ENCODE data around the gene FGF1.
"Not testable (repeated sequence)": the region's sequence is repeated elsewhere in the genome, so short reads cannot be mapped to it uniquely, and the experiment has no call there.

FGF1 gene

DNA sequence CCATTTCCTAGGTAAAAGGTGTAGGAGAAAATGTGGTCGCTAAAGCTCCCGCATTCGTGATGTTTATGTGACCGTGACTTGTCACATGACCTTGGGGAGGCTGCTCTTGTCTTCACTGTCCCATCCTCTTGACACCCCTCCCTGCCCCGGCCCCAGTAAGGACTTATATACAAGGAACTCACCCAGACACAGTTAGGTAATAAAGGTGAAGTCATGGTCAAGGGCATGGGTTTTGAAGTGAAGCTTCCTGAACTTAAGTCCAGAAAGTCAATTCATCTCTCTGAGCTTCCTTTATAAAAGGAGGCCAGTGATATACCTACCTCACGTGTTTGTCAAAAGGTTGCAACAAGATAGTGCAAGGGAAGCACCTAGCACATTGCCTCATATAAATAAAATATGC lies 17.6 kb downstream of the FGF1 start:
- DNase-seq: no peak

DNA sequence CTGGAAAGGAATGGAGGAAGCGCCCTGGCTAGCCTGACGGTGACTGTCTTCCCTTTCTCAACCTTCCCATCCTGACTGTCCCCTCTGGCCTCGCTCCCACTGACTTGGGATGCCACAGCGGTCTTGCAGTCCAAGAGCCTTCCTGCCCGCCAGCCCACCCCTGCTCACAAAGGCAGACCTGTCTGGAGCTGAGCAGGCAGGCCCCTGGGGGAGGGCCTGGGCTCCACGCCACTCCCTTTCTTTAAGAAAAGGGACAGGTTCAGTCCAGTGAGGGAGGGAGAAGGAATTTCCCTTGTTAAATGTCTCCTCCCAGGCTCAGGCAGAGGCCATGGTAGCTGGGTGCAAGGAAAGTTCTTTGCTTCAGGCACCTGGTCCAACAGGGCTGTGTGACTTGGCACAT lies 18.1 kb downstream of the FGF1 start:
- no peak for DNase-seq

DNA sequence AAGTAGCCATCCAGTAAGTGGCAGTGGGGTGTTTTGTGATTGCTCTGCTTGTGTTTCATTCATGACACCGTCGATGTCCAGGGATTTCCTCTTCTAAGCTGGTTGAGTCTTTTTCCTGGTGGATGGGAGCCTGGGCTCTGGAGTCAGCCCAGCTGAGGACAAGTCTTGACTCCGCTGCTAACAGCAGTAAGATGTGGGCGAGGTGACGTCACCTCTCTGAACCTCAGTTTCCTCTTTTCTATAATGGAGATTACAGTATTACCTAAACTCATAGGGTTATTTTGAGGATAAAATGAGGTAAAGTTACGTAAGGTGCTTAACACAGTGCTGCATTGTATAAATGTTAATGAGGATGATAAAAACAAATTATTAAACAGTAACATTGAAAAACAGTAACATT lies 21.3 kb downstream of the FGF1 start:
- no peak for DNase-seq

DNA sequence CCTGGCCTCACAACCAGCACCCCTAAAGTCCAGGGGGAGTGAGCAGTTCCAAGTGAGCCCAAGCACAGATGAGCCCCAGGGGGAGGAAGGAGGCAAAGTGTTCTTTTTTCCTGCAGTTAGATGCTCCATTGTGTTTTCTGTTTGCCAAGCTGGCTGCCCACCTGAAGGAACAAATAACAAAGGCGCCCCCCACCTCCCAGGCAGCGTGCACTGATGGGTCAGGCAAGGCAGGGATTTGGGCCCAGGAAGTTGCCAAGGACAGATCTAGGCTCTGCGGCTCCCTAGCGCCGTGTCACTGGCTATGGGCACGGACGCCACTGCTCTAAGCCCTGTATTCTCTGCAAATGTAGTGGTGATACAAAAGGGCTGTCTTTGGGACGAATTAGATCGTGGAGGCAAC lies 21.8 kb downstream of the FGF1 start:
- DNase-seq: no peak

DNA sequence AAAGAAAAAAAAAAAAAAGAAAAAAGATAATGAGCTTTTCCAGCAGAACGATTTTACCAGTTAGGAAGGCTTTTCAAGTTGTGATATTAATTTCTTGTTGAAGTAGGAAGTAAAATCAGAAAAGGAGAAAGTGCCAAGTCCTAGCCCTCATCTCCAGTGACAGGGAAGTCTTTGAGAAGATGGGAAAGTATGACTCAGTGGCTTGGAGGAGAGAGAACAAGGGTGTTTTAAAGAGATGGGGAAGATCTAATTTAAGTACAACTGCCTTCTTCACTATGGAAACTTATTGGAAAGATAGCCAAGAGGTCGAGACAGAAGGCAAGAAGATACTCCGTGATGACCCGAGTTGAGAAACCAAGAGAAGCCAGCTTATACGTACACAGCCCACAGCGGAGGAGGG lies 22.6 kb downstream of the FGF1 start:
- DNase-seq: no peak

DNA sequence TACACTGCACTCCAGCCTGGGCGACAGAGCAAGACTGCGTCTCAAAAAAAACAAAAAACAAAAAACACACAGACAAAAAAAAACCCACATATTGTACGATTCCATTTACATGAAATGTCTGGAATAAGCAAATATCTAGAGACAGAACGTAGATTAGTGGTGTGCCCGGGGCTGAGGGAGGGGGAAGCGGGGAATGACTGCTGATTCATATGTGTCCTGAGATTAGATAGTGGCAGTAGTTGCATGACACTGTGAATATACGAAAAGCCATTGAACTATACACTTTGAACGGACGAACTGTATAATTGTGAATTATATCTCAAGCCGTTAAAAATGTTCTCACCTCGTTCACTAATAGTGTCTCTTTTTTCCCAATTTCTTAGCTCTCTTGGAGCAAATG lies 23.9 kb downstream of the FGF1 start:
- no peak for DNase-seq

DNA sequence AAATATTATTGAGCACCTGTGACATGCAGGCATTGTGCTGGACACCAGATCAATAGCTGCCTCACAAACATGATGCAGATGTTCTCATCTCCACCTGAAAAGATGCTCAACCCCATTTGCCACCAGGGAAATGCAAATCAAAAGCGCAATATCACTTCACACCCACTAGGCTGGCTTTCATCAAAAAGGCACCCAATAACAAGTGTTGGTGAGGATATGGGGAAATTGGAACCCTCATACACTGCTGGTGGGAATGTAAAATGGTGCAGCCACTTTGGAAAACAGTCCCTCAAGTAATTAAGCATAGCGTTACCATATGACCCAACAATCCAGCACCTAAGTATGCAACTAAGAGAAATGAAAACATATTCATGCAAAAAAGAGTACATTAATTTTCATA lies 24.7 kb downstream of the FGF1 start:
- DNase-seq: no peak

DNA sequence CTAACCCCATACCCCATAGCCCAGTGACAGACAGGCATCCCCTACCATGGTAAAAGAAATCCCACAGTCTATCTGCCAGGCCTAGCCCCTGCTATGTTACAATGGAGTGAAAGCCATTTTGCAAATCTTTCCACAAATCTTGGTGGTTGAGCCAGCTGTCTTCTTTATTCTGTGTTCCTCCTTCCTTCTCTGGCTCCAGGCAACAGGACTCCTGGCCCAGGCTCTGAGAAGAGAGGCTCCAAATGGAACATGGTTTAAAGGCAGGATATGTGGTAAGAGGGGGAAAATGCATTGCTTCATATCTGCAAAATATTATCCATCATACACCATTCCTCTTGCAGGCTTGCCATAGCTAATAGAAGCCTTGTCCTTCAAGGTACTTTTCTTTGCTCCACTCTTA lies 25.2 kb downstream of the FGF1 start:
- no peak for DNase-seq

DNA sequence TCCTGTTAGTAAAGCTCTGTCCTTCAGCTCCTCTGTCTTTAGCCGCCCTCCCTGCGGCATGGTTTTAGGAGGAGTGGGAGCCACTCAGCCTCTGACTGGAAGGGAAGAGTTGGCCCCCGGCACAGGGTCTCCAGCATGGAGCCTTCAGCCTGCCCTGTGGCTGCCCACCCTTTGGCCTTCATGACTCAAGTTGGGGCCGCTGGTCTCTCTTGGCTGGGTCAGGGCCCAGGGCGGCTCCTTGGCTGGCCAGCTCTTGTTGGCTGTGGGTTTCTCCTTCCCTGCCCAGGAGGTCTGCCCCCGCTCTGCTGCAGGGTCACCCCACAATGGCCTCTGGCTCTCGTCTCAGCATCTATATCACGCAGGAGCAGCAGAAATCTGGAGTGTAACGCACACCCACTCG lies 25.7 kb downstream of the FGF1 start:
- no peak for DNase-seq

DNA sequence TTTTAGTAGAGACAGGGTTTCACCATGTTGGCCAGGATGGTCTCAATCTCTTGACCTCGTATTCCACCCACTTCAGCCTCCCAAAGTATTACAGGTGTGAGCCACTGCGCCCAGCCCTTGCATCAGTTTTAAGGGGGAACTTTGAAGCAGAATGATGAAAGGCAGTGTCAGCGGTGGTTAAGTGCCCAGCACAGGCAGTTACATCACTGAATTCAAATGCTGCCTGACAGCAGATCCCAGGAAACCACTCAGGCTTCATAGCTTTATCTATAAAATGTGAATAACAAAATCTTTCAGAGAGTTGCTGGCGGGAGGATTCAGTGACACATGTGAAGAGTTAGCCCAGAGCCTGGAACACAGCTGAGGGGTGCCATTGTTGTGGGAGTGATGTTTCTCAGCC lies 26.5 kb downstream of the FGF1 start:
- no peak for DNase-seq

DNA sequence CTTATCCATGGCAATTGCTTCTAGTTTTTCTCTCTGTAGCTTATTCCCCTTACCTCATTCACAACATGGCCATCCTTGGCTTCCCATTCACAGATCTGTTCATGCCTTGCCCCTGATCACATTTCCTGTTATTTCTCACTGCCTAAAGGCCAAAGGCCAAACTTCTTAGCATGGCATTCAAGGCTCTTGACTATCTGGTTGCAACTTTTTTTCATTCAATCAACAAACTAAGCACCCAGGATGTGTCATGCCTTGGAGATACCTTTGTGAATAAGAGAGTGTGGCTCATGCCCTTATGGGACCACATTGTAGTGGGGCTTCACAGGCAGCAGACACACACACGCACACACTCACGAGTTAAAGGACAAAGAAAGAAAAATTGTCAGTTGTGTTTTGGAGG lies 27.6 kb downstream of the FGF1 start:
- DNase-seq: no peak

DNA sequence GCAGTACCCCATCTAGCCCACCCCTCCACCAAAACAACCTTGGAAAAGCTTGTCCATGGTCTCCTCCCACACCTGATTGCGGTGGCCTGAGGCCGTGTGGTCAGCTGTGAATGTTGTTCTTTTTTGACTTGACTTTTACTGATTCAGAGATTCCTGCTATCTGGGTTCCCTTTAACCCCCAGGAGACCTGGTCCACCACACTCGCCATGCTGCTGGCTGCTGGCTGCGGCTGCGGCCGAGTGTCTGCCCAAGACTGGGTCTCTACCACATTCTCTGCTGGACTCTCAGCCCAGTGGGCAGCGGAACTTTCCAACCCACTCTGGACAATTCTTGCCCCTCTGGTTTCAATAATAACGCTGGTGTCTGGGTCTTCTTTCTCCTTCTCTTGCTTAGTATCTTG lies 28.4 kb downstream of the FGF1 start:
- no peak for DNase-seq

DNA sequence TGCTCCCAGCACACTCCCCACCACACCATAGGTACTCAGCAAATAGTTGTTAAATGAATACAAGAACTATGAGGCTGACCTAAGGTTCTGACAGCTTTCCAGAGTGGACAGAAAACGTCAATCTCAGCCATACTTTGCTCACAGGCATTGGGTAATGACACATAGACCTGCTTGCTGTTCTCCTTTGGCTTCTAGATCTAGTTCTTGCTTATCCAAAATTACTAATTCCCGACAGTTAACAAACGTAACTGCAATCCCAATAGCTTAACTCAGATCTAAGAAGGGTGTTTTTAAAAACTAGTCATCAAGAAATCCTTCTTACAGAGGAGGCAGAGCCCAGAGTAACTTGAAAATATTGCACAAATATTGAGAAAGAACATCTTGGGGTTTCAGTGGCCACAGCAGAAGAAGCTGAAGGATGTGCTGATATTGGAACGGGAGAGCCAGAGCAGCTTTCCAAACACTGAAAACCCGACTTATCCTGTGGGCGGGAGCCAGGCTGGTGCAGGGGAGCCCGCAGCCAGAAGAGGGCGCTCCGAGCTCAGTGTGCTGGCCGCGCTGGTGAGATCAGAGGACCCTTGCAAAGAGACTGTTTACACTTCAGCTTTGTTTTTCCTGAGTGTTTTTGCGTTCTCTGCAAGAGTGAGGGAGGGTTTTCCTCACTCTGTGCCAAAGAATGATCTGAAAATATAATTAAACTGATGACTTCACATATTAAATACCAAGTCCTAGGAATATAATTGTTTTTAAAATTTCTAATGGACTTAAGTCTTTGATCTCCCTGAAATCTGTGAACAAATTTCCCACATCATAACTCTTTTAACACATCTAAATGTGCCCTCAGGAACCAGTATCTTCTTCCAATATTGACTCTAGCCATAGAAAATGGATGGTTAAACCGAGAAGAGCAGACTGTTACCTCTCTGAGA lies 30.3 kb downstream of the FGF1 start:
- peak; percentile 53 for DNase-seq

DNA sequence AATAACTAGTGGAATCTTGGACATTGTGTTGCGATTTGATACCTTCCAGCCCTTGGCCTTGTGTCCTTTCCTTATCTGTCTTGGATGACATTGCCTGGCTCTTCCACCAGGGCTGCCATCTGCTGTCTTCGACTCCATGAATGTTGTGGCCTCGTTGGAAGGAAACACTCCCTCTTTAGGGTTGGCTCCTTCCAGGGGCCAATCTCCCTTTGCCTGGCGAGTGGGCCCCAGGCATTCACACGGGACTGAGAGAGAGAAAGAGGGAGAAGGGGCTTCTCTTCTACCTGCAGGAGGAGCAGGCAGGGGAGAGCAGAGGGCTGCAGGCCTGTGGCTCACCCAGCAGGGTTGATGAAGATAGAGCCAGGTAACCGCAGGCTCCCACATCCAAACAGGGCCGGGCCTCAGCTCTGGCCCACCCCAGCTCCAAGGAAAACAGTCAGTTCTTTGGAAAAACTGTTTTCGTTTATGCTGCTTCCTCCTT lies 31.3 kb downstream of the FGF1 start:
- no peak for DNase-seq

DNA sequence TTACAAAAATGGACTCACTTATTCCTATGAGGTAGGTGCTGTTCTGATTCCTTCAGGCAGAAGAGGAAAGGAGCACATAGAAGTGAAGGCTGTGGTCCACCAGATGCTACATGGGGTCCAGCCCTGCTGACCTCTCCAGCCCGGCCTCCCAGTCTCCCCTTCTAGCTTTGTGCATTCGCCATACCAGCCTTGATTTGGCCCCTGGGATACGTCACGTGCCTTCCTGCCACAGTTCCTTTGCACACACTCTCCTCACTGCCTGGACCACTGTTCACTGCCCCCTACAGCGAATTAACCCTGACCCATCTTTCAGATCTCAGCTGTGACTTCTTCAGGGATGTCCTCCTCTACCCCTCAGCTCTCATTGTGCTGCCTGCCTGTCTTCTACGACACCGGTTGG lies 32.6 kb downstream of the FGF1 start:
- DNase-seq: no peak

DNA sequence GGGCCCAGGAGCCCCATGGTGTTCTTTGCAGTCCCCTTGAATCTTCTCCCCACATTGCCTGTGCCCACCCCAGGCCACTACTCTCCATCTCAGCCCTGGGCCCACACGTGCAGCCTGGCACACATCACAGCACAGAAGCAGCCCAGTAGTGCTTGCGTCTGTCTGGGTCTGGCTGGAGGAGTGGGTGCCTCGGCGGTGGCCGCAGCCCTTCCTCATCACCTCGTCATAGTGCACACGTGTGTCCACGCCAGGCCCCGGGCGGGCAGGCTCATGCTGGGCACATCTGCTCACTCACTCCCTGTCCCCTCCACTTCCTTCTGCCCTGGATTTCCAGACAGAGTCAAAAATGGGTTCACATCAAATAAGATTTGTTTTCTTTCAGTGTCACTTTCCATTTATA lies 33.3 kb downstream of the FGF1 start:
- no peak for DNase-seq

DNA sequence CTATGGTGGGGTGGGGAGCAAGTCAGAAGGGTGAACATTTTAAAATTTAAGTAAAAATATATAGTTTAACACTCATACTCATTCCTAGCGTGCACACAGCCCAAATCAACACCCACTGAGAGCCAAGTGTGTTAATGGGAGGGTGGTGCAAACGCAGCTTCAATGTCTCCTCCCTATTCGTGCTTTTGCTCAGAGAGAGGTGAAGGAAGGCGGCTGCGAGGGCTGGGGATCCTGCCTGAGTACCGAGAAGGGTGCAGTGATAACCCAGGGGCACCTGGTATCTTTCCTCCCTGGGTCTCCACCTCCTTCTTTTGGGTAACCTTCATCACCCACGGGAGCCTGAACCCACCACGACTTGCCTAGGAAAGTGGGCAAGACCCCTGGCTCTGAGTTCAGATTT lies 35.0 kb downstream of the FGF1 start:
- no peak for DNase-seq

DNA sequence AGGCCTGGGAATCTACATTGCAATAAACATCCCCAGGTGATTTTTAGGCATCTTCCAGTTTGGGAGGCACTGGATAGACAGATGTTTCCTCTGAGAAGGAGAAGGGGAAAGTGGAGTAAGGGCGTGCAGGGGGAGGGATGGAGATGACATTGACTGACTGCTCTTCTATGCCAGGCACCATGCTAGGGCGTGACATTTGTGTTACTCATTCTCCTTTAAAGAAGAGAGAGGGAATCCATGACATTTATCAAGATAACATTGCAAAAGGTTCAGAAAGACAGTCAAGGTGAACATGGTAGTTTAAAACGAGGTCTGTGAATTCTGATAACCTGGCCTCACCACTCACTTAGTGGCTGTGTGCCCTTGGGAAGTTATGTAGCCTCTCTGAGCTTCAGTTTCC lies 35.8 kb downstream of the FGF1 start:
- DNase-seq: no peak

DNA sequence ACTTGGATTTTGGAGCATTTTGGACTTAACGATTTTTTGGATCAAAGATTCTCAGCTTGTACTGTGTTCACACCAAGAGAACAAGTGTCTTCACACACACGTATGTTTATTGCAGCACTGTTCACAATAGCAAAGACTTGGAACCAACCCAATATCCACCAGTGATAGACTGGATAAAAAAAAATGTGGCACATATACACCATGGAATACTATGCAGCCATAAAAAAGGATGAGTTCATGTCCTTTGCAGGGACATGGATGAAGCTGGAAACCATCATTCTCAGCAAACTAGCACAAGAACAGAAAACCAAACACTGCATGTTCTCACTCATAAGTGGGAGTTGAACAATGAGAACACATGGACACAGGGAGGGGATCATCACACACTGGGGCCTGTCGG lies 37.8 kb downstream of the FGF1 start:
- not testable (repeated sequence) for DNase-seq

DNA sequence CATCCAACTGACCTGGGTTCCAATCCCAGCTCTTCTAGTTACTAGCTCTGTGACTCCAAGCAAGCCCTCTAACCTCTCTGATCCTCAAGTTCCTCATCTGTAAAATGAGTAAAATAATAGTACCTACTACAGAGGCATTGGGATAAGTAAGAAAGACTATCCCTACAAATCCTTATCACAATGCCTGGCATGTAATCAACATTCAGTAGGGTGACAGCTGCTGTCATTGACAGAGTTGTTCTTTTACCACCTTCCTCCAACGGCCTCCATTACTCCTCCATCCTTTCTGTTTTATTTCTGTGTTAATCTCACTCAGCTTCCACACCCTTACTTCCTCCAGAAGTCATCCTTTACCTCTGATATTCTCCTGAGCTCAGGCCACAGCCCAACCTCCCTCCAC lies 40.4 kb downstream of the FGF1 start:
- no peak for DNase-seq

DNA sequence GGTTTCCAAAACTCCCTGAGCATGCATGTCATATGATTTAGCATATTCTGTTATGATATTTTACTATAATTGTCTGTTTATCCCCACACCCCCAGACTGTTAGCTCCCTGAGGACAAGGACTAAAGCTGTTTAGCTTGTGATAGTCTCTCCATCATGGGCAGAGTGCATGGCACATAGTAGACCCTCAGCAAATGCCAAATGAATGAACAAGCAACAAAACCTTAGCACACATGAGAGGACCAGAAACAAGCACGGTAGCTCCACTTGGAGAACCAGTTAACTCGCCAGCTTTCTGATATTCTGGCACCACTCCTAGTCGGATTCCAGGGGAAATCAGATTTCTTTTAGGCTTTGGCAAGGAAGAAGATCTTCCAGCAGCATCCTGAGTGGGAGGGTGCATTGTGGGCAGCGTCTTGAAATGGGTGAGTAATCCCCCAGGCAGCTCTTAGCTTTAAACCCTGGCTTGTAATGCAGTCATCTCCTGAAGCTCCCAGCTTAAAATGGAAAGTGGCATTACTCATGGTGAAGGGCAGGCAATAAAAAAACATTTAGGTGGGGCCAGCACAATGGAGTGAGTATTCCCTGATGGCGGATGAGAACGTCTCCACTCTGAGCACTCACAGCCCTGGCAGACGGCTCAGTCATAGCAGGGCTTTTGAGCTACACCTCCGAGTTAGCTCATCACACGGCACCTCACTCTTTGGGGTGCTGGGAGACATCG lies 41.1 kb downstream of the FGF1 start:
- DNase-seq: no peak

DNA sequence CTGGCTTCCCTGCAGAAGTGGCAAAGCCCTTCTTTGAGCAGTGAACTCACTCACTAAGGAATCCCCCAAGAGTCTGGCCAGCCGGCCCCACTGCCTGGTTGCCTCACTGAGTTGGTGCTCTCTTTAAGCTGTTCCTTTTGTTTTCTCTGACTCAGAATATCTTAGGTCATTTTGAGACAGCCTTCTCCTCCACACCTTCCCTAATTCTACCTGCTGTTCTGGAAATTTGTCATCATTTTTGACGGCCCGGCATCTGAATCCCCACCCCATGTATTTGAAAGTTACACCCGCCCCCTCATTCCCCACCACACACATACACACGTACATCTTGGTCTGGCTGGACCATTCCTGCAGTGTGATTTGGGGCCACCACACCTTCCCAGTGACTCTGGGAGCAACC lies 41.8 kb downstream of the FGF1 start:
- no peak for DNase-seq

DNA sequence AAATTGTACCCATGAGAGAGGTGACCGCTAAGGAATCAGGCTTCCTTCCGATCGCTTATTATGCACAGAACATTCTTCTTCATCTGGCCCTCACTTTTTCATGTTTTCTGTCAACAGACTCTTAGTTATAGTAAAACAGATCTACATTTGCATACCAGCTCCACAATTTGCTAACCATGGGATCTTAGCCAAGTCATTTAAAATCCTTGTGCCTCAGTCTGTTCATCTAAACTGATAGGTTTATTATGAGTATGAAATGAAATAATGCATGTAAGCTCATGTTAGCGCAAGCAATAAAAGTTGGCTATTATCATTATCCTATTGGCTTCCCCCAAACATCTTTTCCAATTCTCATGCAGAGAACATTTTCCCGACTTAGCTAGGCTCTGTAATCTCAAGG lies 42.3 kb downstream of the FGF1 start:
- DNase-seq: no peak

DNA sequence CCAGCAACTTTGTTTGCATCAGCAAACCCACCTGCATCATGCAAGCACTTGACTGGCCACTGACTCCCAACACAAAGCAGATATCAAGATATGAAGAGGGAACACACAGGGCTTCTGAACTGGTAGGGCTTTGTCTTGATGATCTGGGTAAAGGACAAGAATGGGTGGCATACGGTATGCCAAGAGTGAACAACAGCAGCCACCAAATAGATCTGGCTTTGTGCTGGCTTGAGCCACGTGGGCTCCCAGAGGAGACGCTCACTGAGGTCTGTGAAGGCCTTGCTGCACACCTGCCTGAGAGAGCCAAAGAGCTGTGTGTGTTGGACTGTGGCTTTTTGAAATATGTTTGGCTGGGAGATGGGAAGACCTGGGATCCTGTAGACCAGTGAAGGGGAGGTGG lies 43.5 kb downstream of the FGF1 start:
- DNase-seq: no peak

Measured in NCI-H1105 treated with DMSO at 0.1 percent for 48 hours (cell line).